Astrocyte (in vitro differentiated cells and primary cell): Measurements from ENCODE around the gene QSOX2. TPM values are rescaled to one million over a fixed set of nuclear protein-coding genes. Genes with fewer than 3 reads are reported as not detected.

Source experiments
- DNase-seq: peaks from one replicate; pipeline ENCODE4 v3.0.0-alpha.2; 2010; ENCODE audit warnings: low read depth
- FAIRE-seq: peaks from 2 replicates; lab custom pipeline; 2011; peaks lifted over from hg19 to GRCh38; lab: Jason Lieb, UNC
- H2AFZ ChIP-seq: 2 replicates; pipeline ENCODE4 v1.6.0; 2012; ENCODE audit warnings: low read depth, low read length, inconsistent platforms
- H3K27ac ChIP-seq: 2 replicates; pipeline ENCODE4 v1.5.1; 2011; ENCODE audit warnings: low read depth, low read length, inconsistent platforms
- H3K27me3 ChIP-seq: 2 replicates; pipeline ENCODE4 v1.6.0; 2011; ENCODE audit warnings: low read length, inconsistent platforms; ENCODE audit not compliant: insufficient read depth
- H3K36me3 ChIP-seq: 2 replicates; pipeline ENCODE4 v1.5.1; 2011; ENCODE audit warnings: low read length, inconsistent platforms; ENCODE audit not compliant: insufficient read depth
- H3K4me1 ChIP-seq: 2 replicates; pipeline ENCODE4 v1.5.1; 2011; ENCODE audit warnings: low read length, inconsistent platforms; ENCODE audit not compliant: insufficient read depth
- H3K4me2 ChIP-seq: 2 replicates; pipeline ENCODE4 v1.6.0; 2012; ENCODE audit warnings: low read length, inconsistent platforms
- H3K4me3 ChIP-seq: 2 replicates; pipeline ENCODE4 v1.5.1; 2011; ENCODE audit warnings: low read depth, mild to moderate bottlenecking, low read length, inconsistent platforms; ENCODE audit not compliant: insufficient read depth
- H3K79me2 ChIP-seq: 2 replicates; pipeline ENCODE4 v1.6.0; 2012; ENCODE audit warnings: mild to moderate bottlenecking, low read length, inconsistent platforms; ENCODE audit not compliant: insufficient read depth
- H3K9ac ChIP-seq: 2 replicates; pipeline ENCODE4 v1.6.0; 2012; ENCODE audit warnings: mild to moderate bottlenecking, low read length, inconsistent platforms
- H3K9me3 ChIP-seq: 2 replicates; pipeline ENCODE4 v1.5.1; 2012; ENCODE audit warnings: low read depth, mild to moderate bottlenecking, low read length, inconsistent platforms; ENCODE audit not compliant: insufficient read depth
- H4K20me1 ChIP-seq: 2 replicates; pipeline ENCODE4 v1.6.0; 2012; ENCODE audit warnings: low read length, inconsistent platforms; ENCODE audit not compliant: insufficient read depth
- H3K27ac Mint-ChIP-seq: one replicate; pipeline ENCODE4 v1.8.0; 2021; ENCODE audit warnings: mild to moderate bottlenecking, mixed read lengths; ENCODE audit not compliant: unreplicated experiment
- H3K27me3 Mint-ChIP-seq: one replicate; pipeline ENCODE4 v1.8.0; 2021; ENCODE audit warnings: low read depth, mixed read lengths; ENCODE audit not compliant: unreplicated experiment
- H3K36me3 Mint-ChIP-seq: one replicate; pipeline ENCODE4 v1.8.0; 2021; ENCODE audit warnings: low read depth, mixed read lengths; ENCODE audit not compliant: unreplicated experiment
- H3K4me1 Mint-ChIP-seq: one replicate; pipeline ENCODE4 v1.8.0; 2021; ENCODE audit warnings: low read depth, mixed read lengths; ENCODE audit not compliant: unreplicated experiment
- H3K4me3 Mint-ChIP-seq: one replicate; pipeline ENCODE4 v1.8.0; 2021; ENCODE audit warnings: mild to moderate bottlenecking, moderate library complexity, mixed read lengths; ENCODE audit not compliant: unreplicated experiment
- H3K9me3 Mint-ChIP-seq: one replicate; pipeline ENCODE4 v1.8.0; 2021; ENCODE audit warnings: mild to moderate bottlenecking, mixed read lengths; ENCODE audit not compliant: unreplicated experiment
- CTCF ChIP-seq: IDR thresholded peaks from 2 replicates; pipeline ENCODE4 v1.5.1; 2011; ENCODE audit warnings: low read depth, mild to moderate bottlenecking, inconsistent platforms, low read length, moderate library complexity; ENCODE audit not compliant: insufficient read depth
- EZH2 ChIP-seq: IDR thresholded peaks from 2 replicates; pipeline ENCODE4 v1.6.1; 2012; ENCODE audit warnings: mild to moderate bottlenecking, low read length, inconsistent platforms; ENCODE audit not compliant: insufficient read depth
- total RNA-seq: library from RNA; stranded (reverse); gene quantifications from 2 replicates; pipeline ENCODE4 v1.2.1, GENCODE V29; 2021

QSOX2 gene
- total RNA-seq, 1 donor from 2014 or later, result 20.4 TPM

DNA sequence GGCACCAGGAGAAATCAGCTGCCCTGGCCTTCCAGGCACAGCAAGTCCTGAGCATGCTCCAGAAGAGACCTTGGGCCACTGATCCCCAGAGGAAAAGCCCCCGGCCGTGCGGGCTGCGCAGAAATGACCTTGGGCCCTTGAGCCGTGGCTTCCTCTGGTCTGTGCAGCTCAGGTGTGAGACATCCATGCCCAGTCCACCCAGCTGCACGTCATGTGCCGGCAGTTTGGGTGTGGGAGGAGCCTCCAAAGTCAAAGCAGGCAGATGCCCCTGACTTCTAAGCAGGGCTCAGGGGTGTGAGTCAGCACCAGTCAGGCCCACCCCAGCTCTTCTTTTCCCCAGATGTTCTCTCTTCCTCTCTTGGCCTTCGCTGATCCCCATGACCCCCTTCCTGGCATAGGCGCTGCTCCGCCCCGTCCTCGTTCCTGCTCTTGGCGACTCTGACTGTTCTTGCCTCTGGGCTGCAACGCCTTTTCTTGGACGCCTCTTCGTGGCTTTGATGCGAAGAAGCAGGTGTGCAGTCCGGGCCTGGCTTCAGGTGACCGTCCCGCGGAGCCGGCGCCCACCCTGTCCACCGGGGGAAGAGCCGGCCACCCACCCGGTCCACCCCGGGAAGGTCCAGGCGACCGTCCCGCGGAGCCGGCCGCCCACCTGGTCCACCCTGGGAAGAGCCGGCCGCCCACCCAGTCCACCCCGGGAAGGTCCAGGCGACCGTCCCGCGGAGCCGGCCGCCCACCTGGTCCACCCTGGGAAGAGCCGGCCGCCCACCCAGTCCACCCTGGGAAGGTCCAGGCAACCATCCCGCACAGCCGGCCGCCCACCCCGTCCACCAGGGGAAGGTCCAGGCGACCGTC lies 5.9 kb upstream of the QSOX2 start:
- H3K27me3 Mint-ChIP-seq, result peaks cover 25% of the 10 kb centered on the region
- Histone ChIP-seq H3K4me2 (no peak overlapping the region), H3K4me1 (peaks cover 9% of the 10 kb centered on the region), H3K9me3 (no peaks in the 10 kb centered on the region), H4K20me1 (no peaks in the 10 kb centered on the region), H3K27me3 (peaks cover 12% of the 10 kb centered on the region), H3K36me3 (no peaks in the 10 kb centered on the region), H2AFZ (no peak overlapping the region), H3K9ac (no peak overlapping the region), H3K4me3 (no peak overlapping the region), H3K27ac (no peak overlapping the region), H3K79me2 (no peaks in the 10 kb centered on the region)
- no peak for TF ChIP-seq EZH2
- no peak for TF ChIP-seq CTCF
- FAIRE-seq, result no peak
- H3K27ac Mint-ChIP-seq, result no peak overlapping the region
- no peaks in the 10 kb centered on the region for H3K9me3 Mint-ChIP-seq
- H3K36me3 Mint-ChIP-seq, result no peaks in the 10 kb centered on the region
- DNase-seq, result no peak
- peaks cover 3% of the 10 kb centered on the region for H3K4me1 Mint-ChIP-seq
- H3K4me3 Mint-ChIP-seq, result no peak overlapping the region

- Mint-ChIP-seq H3K4me3 (no peak overlapping the region), H3K36me3 (no peaks in the 10 kb centered on the region), H3K27me3 (peaks cover 25% of the 10 kb centered on the region), H3K4me1 (peaks cover 3% of the 10 kb centered on the region), H3K27ac (no peak overlapping the region), H3K9me3 (no peaks in the 10 kb centered on the region)
- TF ChIP-seq EZH2, result no peak
- no peak for TF ChIP-seq CTCF
- Histone ChIP-seq H3K9me3 (no peaks in the 10 kb centered on the region), H3K27ac (no peak overlapping the region), H3K27me3 (peaks cover 12% of the 10 kb centered on the region), H3K4me2 (no peak overlapping the region), H2AFZ (no peak overlapping the region), H3K4me3 (no peak overlapping the region), H3K4me1 (peaks cover 8% of the 10 kb centered on the region), H3K9ac (no peak overlapping the region), H4K20me1 (no peaks in the 10 kb centered on the region), H3K36me3 (no peaks in the 10 kb centered on the region), H3K79me2 (no peaks in the 10 kb centered on the region)
- no peak for FAIRE-seq
- no peak for DNase-seq
Measured at GRCh38 chr9:136250676-136251075, 5.1 kb upstream of the QSOX2 start.
